Suppressor macrophage treated with lipopolysaccharide for 4 hours (primary cell): ENCODE measurements around the gene SYPL1.
A peak's percentile ranks its signal among the peaks of the same experiment; 100 is the strongest.
"Not testable (repeated sequence)": the region's sequence is repeated elsewhere in the genome, so short reads cannot be mapped to it uniquely, and the experiment has no call there.

Experiments
- DNase-seq: peaks from one replicate; pipeline ENCODE4 v3.0.0-alpha.2; 2020

SYPL1 gene

DNA sequence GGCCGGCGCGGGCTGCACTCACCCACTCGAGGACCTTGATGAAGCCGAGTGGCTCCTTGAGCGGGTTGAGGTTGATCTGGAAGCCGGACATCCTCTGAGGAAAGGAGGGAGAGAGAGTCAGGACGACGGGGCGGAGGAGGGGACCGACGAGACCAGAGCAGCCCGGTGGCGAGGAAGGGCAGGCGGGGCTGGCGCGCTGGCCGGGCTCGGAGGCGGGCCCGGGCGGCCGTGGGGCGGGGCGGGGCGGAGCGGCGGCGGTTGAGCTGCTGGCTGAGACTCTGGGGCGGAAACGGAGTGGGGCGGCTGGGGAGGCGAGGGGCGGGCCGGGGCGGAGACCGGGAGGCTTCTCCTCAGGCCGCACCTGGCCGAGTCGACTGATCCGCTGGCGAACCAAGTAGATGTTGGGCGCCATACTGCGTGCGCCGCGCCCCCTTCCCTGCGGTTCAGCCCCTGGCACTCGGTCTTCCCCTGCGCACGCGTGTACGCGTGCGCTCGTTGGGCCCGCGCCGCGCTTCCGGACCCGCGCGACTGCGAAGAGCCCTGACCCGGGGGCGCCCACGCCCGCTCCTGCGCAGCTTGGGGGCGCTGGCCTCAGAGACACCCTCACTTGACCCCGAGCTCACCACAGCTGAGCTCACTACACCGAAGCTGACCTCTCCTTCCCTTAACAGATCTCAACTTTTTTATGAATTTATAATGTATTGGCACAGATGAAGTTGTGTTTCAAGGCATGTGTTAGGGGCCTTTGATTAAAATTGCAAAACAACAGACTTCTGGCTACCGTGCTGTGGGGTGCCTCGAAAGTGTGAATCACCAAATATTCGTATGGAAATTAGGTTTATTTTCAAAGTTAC is at the start of gene SYPL1:
Gene SYPL1, minus strand, starts transcription at position 195 of the 854 bp plus-strand sequence. Its CDS starts 104 bp downstream, at position 91.
- DNase-seq: peak; percentile 95

DNA sequence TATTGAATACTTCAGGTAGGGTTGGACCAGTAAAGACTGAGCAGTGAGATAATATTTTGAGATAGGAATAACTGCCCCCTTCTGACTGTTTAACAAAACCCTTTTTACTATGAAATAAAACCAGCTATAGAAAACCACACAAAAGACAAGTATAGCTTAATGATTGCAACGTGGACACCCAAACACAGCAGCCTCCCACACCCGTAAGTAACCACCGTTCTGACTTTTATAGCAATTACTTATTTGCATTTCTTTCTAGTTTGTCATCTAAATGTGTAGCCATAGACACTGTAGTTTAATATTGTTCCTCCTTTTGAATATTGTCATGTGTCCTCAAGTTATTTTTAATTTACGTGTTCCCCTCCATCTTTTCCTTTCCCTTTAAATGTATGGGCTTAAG is 42.9 kb upstream of the SYPL1 start:
- DNase-seq: no peak

DNA sequence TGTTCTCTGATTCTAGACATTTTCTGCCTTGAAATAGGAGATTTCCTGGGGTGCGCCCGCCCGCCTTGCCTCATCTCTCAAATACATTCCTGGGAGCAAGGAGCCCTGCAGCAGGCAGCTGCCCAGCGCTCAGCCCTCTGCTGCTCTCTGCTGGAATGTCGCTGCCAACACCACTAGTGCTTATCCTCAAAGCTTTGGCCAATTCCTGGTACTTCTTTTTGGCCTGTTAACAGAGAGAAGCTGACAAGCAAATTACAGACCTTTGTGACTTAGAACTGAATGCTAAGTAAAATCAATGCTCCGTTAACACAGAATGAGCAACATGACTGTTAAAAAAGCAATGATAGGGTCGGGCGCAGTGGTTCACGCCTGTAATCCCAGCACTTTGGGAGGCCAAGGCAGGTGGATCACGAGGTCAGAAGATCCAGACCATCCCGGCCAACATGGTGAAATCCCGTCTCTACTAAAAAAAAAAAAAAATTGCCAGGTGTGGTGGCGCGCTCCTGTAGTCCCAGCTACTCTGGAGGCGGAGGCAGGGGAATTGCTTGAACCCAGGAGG is 41.9 kb upstream of the SYPL1 start:
- peak; percentile 77 for DNase-seq

DNA sequence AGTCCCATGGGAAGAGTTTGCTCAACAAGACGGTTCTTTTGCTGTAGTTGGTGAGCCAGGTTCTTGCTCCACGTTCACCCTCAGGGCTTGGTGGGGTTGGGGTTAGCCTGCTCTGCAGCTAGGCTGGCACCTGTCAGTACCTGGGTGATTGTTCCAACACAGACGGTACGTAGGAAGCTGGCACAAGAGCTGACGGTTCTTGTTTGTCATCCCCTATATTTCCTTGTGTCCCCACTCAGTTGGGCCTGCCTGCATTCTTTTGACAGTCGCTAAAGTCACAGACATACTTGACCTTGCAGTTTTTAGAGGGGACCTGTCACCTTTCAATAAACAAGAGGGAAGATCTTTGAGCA is 40.2 kb upstream of the SYPL1 start:
- no peak for DNase-seq

DNA sequence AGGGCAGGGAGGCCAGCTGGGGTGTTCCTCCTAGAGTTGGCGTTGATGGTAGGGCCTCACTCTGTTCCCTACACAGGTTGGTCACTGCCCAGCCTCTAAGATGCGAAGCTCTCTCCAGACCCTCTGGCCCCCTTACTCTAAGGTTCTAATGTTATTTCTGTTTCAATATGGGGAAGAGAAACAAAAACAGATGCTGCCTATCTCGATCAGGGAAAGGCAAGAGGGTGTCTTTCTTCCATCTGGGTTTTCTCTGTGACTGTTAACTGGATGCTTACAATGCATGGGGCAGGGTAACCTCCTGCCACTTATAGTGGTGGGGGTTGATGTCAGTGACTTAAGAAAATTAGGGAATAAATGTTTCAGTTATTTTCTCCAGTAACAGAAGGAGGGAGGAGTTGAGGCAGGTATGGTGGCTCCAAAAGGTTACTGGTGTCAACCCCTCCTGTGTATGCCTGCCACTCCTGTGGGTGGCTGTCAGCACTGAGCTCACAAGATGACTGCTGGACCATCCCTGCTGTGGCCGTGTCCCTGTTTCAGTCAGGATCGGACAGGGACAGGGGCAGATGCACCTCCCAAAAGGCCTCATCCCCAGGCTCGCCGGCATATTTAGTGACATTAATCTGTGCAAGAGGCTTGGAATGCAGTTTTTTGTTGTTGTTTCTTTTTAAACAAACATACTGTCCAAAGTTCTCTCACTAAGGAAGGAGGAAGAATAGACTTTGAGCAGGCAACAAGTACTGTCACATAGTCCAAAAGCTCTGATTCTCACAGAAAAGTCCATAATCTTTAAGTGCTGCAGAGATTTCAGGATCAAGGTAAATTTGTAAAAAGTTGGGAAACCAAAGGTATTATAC is 39.6 kb upstream of the SYPL1 start:
- no peak for DNase-seq

DNA sequence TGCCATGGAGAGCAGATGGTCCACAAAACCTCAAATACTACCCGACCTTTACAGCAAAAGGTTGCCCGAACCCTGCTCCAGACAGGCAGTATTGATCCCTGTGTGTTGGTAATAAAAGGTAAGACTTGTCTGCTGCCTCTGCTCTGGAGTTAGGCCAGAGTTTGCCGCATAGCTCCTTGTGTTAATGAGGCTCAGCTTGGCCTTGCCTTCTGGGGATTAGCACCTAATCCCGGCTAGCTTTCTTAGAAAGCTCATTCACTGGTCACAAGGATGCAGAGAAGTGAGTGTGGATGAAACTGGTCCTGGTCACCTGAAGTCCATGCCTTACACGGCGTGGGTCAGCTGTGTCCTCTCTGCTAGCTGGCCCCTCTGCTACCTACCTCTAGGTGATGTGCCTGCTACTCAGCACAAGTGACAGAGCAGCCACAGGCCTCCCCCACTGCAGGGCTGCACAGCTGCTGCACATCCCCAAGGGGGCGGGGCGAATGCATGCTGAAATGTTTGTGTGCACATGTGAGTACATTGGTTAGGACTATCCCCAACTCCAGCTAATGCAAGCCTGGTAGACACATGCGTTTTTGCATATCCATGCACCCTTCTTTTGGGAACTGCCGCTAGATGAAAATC is 31.7 kb upstream of the SYPL1 start:
- no peak for DNase-seq

DNA sequence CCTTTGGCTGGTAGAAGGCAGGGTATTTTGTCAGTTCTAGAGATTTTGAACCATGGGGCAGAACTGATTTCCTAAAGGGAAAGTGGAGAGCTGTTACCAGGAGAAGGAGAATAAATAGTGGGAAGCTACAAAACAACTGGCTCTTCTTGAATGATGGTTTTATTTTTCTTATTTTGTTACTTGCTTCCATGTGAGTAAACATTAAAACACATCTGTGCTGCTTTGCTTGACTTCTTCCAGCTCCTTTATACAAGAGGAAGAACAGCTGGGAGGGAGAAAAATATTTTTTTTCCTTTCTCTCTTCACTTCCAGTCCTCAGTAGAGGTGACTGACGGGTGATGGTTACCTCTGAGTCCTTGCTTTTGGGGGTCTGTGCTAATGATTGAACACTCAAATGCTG is 30.0 kb upstream of the SYPL1 start:
- DNase-seq: no peak

DNA sequence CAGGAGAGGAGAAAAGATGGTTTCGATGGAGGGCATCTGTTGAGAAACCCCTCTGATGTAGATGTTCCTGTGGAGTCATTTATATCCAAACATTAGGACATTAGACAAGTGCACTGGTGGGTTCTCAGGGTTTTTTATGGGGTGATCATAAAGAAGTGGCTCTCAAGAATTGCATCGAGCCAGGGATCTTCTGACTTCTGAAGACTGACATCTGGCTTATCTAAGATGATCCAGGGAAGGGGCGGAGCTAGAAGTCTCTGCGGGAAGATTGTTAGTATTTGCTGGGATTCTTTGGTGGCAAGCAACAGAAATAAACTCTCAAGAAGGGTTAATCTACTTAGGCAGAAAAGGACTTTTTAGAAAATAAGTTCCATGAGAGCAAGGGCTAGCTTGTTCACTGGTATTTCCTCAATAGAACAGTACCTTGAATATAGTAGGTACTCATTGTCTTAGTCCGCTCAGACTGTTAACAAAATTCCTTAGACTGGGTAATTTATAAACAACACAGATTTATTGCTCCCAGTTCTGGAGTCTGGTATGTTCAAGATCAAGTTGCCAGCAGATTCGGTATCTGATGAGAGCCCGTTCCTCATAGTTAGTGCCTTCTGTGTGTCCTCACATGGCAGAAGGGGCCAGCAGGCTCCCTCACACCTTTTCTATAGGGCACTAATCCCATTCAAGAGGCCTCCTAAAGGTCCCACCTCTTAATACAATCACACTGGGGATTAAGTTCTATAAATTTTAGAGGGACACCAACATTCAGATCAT is 28.5 kb upstream of the SYPL1 start:
- DNase-seq: no peak

DNA sequence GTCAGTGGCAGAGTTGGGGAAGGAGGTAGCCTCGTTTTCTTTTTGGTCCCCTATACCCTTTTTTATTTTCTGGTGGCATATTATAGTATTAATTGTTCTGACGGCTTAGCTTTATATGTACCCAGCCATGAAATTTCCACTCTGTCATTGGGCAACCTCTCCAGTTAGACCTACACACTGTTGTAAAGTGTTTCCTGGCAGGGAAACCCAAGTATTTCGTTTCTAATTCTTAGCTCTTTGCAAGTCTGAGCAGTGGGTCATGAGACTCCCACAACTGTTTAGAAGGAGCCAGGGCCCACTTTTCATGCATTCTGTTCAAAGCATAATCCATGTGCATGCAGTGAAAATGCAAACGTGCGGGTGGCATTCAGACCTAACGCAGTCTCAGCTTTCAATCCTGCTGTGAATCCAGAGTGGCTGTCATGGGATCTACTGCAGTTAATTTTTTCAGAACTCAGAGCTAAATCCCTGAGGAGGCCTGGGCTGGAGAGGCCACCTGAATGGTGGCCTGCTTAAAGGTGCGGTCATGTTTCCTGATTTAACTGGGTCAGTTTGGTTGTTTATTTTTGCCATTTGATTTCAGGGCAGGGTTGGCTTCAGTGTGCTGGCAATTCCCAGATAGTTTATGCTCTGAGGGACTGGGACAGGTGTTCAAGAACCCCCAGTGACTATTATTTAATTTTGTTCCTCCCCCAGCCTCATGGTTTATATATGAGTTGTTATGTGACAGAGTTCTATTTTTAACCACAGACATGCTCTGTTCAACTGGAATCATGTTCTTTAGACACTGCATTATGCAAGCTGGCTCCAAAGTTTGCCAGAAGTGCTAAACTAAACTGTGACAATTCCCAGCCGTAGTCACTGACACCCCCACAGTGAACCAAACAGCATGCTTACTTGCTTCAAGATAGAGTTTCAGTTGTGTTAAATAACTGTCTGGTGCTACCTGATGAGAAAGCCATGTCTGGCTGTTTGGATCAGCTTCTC is 27.4 kb upstream of the SYPL1 start:
- no peak for DNase-seq

DNA sequence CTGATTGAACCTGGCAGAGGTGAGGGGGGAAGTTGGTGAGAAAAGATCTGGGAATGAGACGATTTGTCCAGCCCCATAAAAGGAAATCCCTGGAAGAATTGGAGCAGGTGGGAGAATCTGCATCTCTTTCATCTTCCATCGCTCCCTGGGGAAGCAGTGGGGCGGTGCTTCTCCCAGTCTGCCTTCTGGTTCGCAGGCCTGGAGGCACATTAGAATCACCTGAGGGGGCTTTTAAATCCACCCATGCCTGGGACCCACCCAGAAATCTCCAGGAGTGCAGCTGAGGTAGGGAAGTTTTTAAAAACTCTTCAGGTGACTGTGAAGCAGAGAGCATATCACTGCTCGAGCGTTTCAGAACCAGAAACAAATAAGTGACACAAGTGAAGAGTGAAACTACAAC is 26.7 kb upstream of the SYPL1 start:
- DNase-seq: no peak

DNA sequence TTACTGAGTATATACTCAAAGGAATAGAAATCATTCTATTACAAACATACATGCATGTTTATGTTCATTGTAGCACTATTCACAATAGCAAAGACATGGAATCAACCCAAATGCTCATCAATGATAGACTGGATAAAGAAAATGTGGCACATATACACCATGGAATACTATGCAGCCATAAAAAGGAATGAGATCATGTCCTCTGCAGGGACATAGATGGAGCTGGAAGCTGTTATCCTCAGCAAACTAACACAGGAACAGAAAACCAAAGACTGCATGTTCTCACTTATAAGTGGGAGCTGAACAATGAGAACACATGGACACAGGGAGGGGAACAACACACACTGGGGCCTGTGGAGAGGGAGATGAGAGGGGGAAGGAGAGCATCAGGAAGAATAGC is 26.1 kb upstream of the SYPL1 start:
- not testable (repeated sequence) for DNase-seq

DNA sequence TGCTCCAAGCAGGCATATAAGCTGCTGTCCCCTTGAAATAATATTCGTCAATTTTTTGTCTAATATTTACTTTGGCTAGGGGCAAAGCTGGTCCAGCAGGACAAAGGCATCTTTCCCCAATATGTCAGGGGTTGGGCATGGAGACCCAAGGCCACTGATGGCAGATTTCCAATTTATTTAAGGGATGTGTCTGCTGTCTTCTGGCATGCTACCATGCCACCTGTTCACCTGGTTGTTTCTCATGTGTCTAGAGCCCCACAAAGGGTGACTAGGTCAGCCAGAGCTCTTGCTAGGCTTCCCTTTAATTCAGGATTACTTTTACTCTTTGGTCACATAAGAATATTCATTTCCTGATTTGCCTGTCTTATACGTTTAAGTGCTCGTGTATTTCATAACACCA is 22.1 kb upstream of the SYPL1 start:
- no peak for DNase-seq

DNA sequence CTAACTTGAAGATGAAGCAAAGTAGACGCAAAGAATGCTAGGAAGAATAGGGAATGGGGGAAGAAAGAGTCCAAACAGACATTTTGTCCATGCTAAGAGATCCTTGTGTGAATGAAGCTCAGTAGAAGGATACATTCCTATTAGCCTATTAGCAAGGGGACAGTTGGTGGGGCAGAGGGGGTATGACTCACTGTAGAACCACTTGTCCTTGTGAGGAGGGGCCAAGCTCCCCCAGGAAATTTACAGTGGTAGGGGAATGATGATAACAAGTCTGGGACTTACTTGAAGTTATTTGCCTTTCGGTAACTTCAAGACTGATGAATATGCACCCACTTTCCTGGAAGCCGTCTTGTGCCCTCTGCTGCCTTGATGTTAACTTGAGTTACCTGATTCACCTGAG is 17.2 kb upstream of the SYPL1 start:
- DNase-seq: no peak

DNA sequence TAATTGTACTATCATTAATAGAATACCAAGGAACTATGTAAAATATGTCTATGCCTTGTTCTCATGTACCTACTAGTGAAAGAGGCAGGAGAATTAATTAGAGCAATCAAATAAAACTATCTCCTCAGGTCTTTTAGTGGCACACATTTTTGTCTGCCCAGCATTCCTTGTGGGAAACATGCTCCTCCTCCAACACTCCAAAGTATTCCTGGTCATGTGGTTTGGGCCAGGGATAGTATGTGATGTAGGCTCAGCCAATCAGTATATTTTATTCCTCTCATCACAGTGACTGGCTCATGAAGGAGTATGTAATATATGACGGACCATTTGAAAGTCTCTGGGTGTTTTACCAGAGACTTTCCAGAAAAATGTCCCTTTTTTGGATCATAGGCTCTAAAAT is 16.7 kb upstream of the SYPL1 start:
- DNase-seq: no peak

DNA sequence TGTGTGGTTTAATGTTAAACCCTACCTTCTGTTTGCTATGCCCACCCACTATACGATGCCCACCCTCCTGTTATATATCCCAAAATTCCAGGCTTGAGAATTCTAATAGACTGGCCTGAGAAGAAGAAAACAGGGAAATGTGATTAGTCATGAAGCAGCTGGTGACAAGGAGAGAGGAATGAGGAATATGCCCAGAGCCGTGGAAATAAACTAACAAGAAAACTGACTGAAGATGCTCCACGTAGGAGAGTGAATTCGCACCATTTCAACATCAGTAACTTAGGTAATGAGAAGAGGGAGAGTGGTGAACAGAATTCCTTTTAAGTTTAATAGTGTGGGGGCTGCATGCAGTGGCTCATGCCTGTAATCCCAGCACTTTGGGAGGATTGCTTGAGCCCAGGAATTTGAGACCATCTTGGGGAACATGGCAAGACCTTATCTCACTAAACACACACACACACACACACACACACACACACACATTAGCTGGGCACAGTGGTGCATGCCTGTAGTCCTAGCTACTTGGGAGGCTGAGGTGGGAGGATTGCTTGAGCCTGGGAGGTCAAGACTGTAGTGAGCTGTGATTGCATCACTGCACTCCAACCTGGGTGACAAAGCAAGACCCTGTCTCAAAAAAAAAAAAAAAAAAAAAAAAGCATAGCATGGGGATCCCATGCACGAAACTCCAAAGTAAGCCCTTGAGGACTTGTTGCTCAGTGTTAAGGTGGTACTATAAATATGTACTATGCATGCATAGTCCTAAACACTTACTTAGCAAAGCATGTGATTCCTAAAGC is 16.1 kb upstream of the SYPL1 start:
- DNase-seq: no peak

DNA sequence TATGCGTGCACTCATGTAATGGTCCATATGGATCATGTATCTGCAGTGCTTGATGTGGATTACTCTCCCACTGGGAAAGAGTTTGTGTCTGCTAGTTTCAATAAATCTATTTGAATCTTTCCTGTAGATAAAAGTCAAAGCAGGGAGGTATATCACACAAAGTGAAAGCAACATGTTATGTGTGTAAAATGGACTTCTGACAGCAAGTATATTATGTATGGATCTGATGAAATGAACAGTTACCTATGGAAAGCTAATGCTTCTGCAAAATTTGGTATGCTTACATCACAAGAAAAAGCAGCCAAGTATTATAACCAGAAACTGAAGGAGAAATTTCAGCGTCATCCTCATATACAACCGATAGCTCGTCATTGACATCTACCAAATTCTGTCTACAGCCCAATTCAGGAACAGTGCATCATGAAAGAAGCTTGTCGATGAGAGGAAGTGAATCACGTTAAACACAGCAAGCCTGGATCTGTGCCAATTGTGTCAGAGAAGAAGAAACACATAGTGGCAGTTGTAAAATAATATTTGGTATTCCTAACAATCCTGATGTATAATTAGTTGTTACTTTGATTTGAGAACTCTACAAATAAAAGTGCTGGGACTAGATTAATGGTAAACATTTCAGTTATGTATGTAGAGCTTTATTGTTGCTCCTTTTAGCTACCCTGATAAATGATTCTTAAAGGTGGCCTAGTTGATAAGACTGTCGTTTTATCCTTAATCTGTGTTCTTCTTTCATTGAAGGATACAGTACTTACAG is 14.2 kb upstream of the SYPL1 start:
- peak; percentile 86 for DNase-seq

DNA sequence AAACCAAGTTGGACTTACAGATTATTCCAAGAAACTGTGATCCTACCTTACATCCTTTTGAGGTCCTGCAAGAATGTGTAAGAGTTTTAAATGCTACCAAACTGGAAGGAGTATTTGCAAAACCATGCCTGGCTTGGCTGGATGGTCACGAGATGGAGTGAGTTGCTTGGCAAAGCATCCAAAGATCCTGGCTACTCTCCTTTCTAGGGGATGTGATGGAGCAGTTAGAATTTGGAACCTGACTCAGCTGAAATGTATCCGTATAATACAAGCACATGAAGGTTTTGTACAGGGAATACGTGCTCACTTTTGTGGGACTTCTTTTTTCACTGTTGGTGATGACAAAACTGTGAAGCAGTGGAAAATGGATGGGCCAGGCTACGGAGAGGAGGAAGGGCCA is 13.3 kb upstream of the SYPL1 start:
- no peak for DNase-seq

DNA sequence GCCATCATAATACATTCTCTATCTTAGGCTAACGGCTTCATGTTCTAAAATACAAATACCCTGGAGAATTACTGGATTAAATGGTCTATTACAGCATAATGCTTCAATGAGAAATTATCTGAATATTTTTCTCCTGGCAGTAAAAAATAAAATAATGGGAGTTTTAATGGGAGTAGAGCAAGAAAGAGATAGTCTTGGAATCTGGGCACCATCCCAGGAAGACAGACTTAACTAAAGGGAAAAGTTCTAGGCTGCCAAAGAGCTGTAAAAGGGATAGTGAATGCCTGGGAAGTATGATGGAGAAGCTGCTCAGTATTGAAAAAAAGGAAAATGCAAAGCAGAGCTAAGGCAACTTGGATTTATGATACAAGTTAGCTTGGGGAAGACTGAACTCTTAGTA is 12.1 kb upstream of the SYPL1 start:
- DNase-seq: no peak

DNA sequence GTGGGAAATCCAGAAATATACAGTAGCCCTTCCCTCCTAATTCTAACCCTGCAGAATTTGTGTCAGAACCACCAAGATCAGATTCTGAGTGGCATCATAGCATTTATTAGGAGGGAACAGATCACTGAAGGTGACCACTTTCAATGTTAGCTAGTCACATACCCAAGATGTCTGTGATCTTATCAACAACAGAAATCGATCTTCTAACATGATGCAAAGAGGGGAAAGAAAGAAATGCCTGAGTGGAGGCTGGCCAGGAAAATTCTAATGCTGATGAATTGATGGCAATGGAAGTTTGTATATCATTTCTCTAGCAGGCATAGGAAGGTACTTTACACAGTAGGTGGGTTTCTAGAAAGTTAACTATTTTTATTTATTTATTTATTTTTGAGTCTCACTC is 10.6 kb upstream of the SYPL1 start:
- DNase-seq: no peak
